H9 (cell line): ENCODE measurements around the gene RPLP1. TPM values are rescaled to one million over a fixed set of nuclear protein-coding genes. Genes with fewer than 3 reads are reported as not detected.

Experiments used
- DNase-seq: peaks from one replicate; pipeline ENCODE4 v3.0.0-alpha.2; 2017
- H2AFZ ChIP-seq: one replicate; pipeline ENCODE4 v1.6.1; 2013; ENCODE audit warnings: mild to moderate bottlenecking, low read length, control low read depth, moderate library complexity
- H2AK5ac ChIP-seq: 2 replicates; pipeline ENCODE4 v1.6.1; 2013; ENCODE audit warnings: low read length, control low read depth, mixed read lengths; ENCODE audit not compliant: insufficient read length
- H2BK120ac ChIP-seq: one replicate; pipeline ENCODE4 v1.6.1; 2013; ENCODE audit warnings: low read depth, mild to moderate bottlenecking, low read length, control low read depth, inconsistent platforms; ENCODE audit not compliant: poor library complexity, severe bottlenecking
- H2BK12ac ChIP-seq: 2 replicates; pipeline ENCODE4 v1.6.1; 2013; ENCODE audit warnings: low read length, control low read depth, mixed read lengths, low read depth; ENCODE audit not compliant: insufficient read length
- H2BK15ac ChIP-seq: 2 replicates; pipeline ENCODE4 v1.6.1; 2013; ENCODE audit warnings: low read depth, low read length, control low read depth
- H2BK20ac ChIP-seq: one replicate; pipeline ENCODE4 v1.6.1; 2013; ENCODE audit warnings: low read depth, mild to moderate bottlenecking, low read length, control low read depth, inconsistent platforms; ENCODE audit not compliant: poor library complexity, severe bottlenecking
- H2BK5ac ChIP-seq: 2 replicates; pipeline ENCODE4 v1.6.1; 2013; ENCODE audit warnings: low read length, control low read depth, mixed read lengths; ENCODE audit not compliant: insufficient read length
- H3K14ac ChIP-seq: 2 replicates; pipeline ENCODE4 v1.6.1; 2013; ENCODE audit warnings: low read length, control low read depth; ENCODE audit not compliant: insufficient read depth
- H3K18ac ChIP-seq: 2 replicates; pipeline ENCODE4 v1.6.1; 2013; ENCODE audit warnings: low read depth, mild to moderate bottlenecking, mixed read lengths, low read length, control low read depth; ENCODE audit not compliant: insufficient read length
- H3K23ac ChIP-seq: 2 replicates; pipeline ENCODE4 v1.6.1; 2013; ENCODE audit warnings: low read length, control low read depth, mixed read lengths, low read depth; ENCODE audit not compliant: insufficient read length
- H3K23me2 ChIP-seq: 2 replicates; pipeline ENCODE4 v1.6.1; 2013; ENCODE audit warnings: low read depth, mild to moderate bottlenecking, mixed read lengths, low read length, control low read depth; ENCODE audit not compliant: insufficient read length, poor library complexity, severe bottlenecking
- H3K27ac ChIP-seq: 2 replicates; pipeline ENCODE4 v1.5.1; 2013; ENCODE audit warnings: low read length, control low read depth, mixed read lengths, low read depth; ENCODE audit not compliant: insufficient read length
- H3K27me3 ChIP-seq: 2 replicates; pipeline ENCODE4 v1.6.1; 2013; ENCODE audit warnings: low read length, control low read depth, inconsistent platforms; ENCODE audit not compliant: insufficient read depth
- H3K4ac ChIP-seq: 2 replicates; pipeline ENCODE4 v1.6.1; 2013; ENCODE audit warnings: low read depth, mild to moderate bottlenecking, control low read depth, inconsistent platforms, low read length, moderate library complexity
- H3K4me1 ChIP-seq: 2 replicates; pipeline ENCODE4 v1.6.1; 2013; ENCODE audit warnings: low read length, control low read depth, inconsistent platforms; ENCODE audit not compliant: insufficient read depth
- H3K4me2 ChIP-seq: 2 replicates; pipeline ENCODE4 v1.6.1; 2013; ENCODE audit warnings: low read length, control low read depth, mixed read lengths; ENCODE audit not compliant: insufficient read length, insufficient read depth
- H3K56ac ChIP-seq: 2 replicates; pipeline ENCODE4 v1.6.1; 2013; ENCODE audit warnings: low read depth, mild to moderate bottlenecking, mixed read lengths, low read length, control low read depth; ENCODE audit not compliant: insufficient read length
- H3K79me1 ChIP-seq: 2 replicates; pipeline ENCODE4 v1.6.1; 2013; ENCODE audit warnings: low read depth, mild to moderate bottlenecking, moderate library complexity, low read length, control low read depth, inconsistent platforms; ENCODE audit not compliant: insufficient read depth, poor library complexity, severe bottlenecking
- H3K79me2 ChIP-seq: 2 replicates; pipeline ENCODE4 v1.6.1; 2013; ENCODE audit warnings: low read length, control low read depth, inconsistent platforms; ENCODE audit not compliant: insufficient read depth
- H3K9ac ChIP-seq: 2 replicates; pipeline ENCODE4 v1.6.1; 2013; ENCODE audit warnings: low read length, control low read depth, mixed read lengths; ENCODE audit not compliant: insufficient read length; ENCODE audit errors: extremely low read depth
- H3K9me3 ChIP-seq: one replicate; pipeline ENCODE4 v1.6.1; 2013; ENCODE audit warnings: low read depth, low read length, inconsistent platforms; ENCODE audit not compliant: control insufficient read depth
- H3T11ph ChIP-seq: one replicate; pipeline ENCODE4 v1.6.1; 2013; ENCODE audit warnings: mild to moderate bottlenecking, low read length, control low read depth, inconsistent platforms
- H4K20me1 ChIP-seq: one replicate; pipeline ENCODE4 v1.6.1; 2013; ENCODE audit not compliant: control insufficient read depth, insufficient read length, insufficient read depth
- H4K5ac ChIP-seq: 2 replicates; pipeline ENCODE4 v1.6.1; 2013; ENCODE audit warnings: low read depth, mild to moderate bottlenecking, mixed read lengths, low read length, control low read depth; ENCODE audit not compliant: insufficient read length
- H4K8ac ChIP-seq: replicated peaks from 2 replicates; pipeline ENCODE4 v1.6.1; 2013; ENCODE audit warnings: low read length, control low read depth, mixed read lengths, low read depth; ENCODE audit not compliant: insufficient read length
- H4K91ac ChIP-seq: 2 replicates; pipeline ENCODE4 v1.6.1; 2013; ENCODE audit warnings: low read depth, mild to moderate bottlenecking, moderate library complexity, mixed read lengths, low read length, control low read depth; ENCODE audit not compliant: insufficient read length
- H3K27ac Mint-ChIP-seq, 3 experiments: 2 replicates in 2 of 3; 3 replicates in 1 of 3; pipeline ENCODE4 v1.8.0; 2020 to 2021; ENCODE audit warnings: mixed read lengths in 3 of 3, mild to moderate bottlenecking in 1 of 3, moderate library complexity in 1 of 3
- H3K27me3 Mint-ChIP-seq: 2 replicates; pipeline ENCODE4 v1.8.0; 2021; ENCODE audit warnings: low read depth, mild to moderate bottlenecking, moderate library complexity, mixed read lengths
- H3K36me3 Mint-ChIP-seq, 3 experiments: 2 replicates in 2 of 3; 3 replicates in 1 of 3; pipeline ENCODE4 v1.8.0; 2020 to 2021; ENCODE audit warnings: low read depth in 3 of 3, mixed read lengths in 3 of 3; ENCODE audit not compliant: insufficient read depth in 1 of 3
- H3K4me1 Mint-ChIP-seq, 2 experiments: 2 replicates each; pipeline ENCODE4 v1.8.0; 2020; ENCODE audit warnings: mixed read lengths in 2 of 2
- H3K4me3 Mint-ChIP-seq, 2 experiments: 2 replicates in 1 of 2; 3 replicates in 1 of 2; pipeline ENCODE4 v1.8.0; 2020 to 2021; ENCODE audit warnings: mild to moderate bottlenecking in 2 of 2, mixed read lengths in 2 of 2, moderate library complexity in 1 of 2
- H3K9me3 Mint-ChIP-seq, 2 experiments: 2 replicates in 1 of 2; 3 replicates in 1 of 2; pipeline ENCODE4 v1.8.0; 2020; ENCODE audit warnings: mild to moderate bottlenecking in 2 of 2, mixed read lengths in 2 of 2, moderate library complexity in 1 of 2
- WGBS: extraction: QIAGEN DNeasy Blood & Tissue Kit; methylation state at CpG from one replicate; pipeline ENCODE4 v1.1.7; 2013; ENCODE audit warnings: missing lambda C conversion rate, low lambda C conversion rate, mixed read lengths; ENCODE audit not compliant: insufficient read length; ENCODE audit errors: extremely low coverage; 5-methylcytosine and 5-hydroxymethylcytosine counted together
- total RNA-seq: library from RNA; stranded (reverse); gene quantifications from 2 replicates; pipeline ENCODE4 v1.2.1, GENCODE V29; 2021
- TF ChIP-seq, protein P1 (sequence below): fragments of 200-600 bp; sonication (generic); conservative IDR thresholded peaks from 3 replicates; pipeline ENCODE4 v1.8.0; 2021; ENCODE audit warnings: antibody characterized with exemption, mild to moderate bottlenecking

Gene RPLP1
- total RNA-seq, 1 experiment from 2014 or later, result 1,715 TPM

GRCh38 chr15:69465253-69465652 is 12.6 kb downstream of the RPLP1 start:
- H3K4me1 Mint-ChIP-seq, result peaks cover 18 to 22% of the 10 kb centered on the region in 2 experiments
- WGBS, result no CpG with 5 or more reads among the region's 1 CpG
- H3K9me3 Mint-ChIP-seq, result no peaks in the 10 kb centered on the region
- H3K27ac Mint-ChIP-seq, result no peak overlapping the region
- Histone ChIP-seq H4K8ac (no peak overlapping the region), H4K5ac (no peak overlapping the region), H3K4ac (no peak overlapping the region), H2AK5ac (no peak overlapping the region), H3K27me3 (no peaks in the 10 kb centered on the region), H3K18ac (no peak overlapping the region), H3K4me1 (no peaks in the 10 kb centered on the region), H3T11ph (no peak overlapping the region), H3K4me2 (no peak overlapping the region), H2BK120ac (no peak overlapping the region), H3K23ac (no peak overlapping the region), H3K23me2 (no peaks in the 10 kb centered on the region), H2BK15ac (no peak overlapping the region), H3K14ac (no peak overlapping the region), H3K9me3 (no peaks in the 10 kb centered on the region), H3K9ac (no peak overlapping the region), H2BK5ac (no peak overlapping the region), H4K20me1 (no peaks in the 10 kb centered on the region), H2BK20ac (no peak overlapping the region), H3K56ac (no peak overlapping the region), H3K27ac (no peak overlapping the region), H4K91ac (no peak overlapping the region), H3K79me2 (no peaks in the 10 kb centered on the region), H2BK12ac (no peak overlapping the region), H3K79me1 (no peaks in the 10 kb centered on the region), H2AFZ (no peak overlapping the region)
- TF ChIP-seq, protein P1, sequence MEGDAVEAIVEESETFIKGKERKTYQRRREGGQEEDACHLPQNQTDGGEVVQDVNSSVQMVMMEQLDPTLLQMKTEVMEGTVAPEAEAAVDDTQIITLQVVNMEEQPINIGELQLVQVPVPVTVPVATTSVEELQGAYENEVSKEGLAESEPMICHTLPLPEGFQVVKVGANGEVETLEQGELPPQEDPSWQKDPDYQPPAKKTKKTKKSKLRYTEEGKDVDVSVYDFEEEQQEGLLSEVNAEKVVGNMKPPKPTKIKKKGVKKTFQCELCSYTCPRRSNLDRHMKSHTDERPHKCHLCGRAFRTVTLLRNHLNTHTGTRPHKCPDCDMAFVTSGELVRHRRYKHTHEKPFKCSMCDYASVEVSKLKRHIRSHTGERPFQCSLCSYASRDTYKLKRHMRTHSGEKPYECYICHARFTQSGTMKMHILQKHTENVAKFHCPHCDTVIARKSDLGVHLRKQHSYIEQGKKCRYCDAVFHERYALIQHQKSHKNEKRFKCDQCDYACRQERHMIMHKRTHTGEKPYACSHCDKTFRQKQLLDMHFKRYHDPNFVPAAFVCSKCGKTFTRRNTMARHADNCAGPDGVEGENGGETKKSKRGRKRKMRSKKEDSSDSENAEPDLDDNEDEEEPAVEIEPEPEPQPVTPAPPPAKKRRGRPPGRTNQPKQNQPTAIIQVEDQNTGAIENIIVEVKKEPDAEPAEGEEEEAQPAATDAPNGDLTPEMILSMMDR, result no peak
- no peak for DNase-seq
- H3K4me3 Mint-ChIP-seq, result no peak overlapping the region
- H3K27me3 Mint-ChIP-seq, result no peaks in the 10 kb centered on the region; the same call in 1 of the 2 replicates
- peaks cover 0 to 4% (median 0%) of the 10 kb centered on the region in 3 experiments; a peak in 1 of 7 replicates for H3K36me3 Mint-ChIP-seq
